GM19395 (cell line): ENCODE data around the gene LCN6.
"Not testable (repeated sequence)": the region's sequence is repeated elsewhere in the genome, so short reads cannot be mapped to it uniquely, and the experiment has no call there.

Experiments used
- ATAC-seq: cut with Tn5 transposase; IDR thresholded peaks from one replicate; pipeline ENCODE4 v1.9.1; 2021; ENCODE audit warnings: mild to moderate bottlenecking, moderate library complexity; ENCODE audit not compliant: unreplicated experiment

Gene LCN6

GRCh38 chr9:136760424-136760823 is 12.1 kb upstream of the LCN6 start:
- ATAC-seq = no peak

- no peak for ATAC-seq
These were observed 11.4 kb upstream of the LCN6 start for GRCh38 chr9:136759436-136760325.

- no peak for ATAC-seq
These were observed 10.7 kb upstream of the LCN6 start for GRCh38 chr9:136759001-136759400.

GRCh38 chr9:136757751-136758140 is 9.4 kb upstream of the LCN6 start:
- ATAC-seq = no peak

- no peak for ATAC-seq
These were observed 9.0 kb upstream of the LCN6 start for GRCh38 chr9:136757328-136757727.

- no peak for ATAC-seq
These were observed 8.5 kb upstream of the LCN6 start for GRCh38 chr9:136756836-136757235.

- ATAC-seq = no peak
These were observed 7.8 kb upstream of the LCN6 start for GRCh38 chr9:136756134-136756438.

- not testable (repeated sequence) for ATAC-seq
These were observed 7.2 kb upstream of the LCN6 start for GRCh38 chr9:136755302-136756133.

- ATAC-seq = no peak
These were observed 6.4 kb upstream of the LCN6 start for GRCh38 chr9:136754626-136755301.

- ATAC-seq = no peak
These were observed 5.8 kb upstream of the LCN6 start for GRCh38 chr9:136754059-136754572.

- ATAC-seq = no peak
These were observed 5.2 kb upstream of the LCN6 start for GRCh38 chr9:136753371-136754058.

- no peak for ATAC-seq
These were observed 3.5 kb upstream of the LCN6 start for GRCh38 chr9:136751814-136752213.

GRCh38 chr9:136751244-136751643 is 2.9 kb upstream of the LCN6 start:
- no peak for ATAC-seq

GRCh38 chr9:136750526-136750925 is 2.2 kb upstream of the LCN6 start:
- ATAC-seq = no peak

GRCh38 chr9:136748666-136749611 is 614 bp upstream of the LCN6 start:
- no peak for ATAC-seq

GRCh38 chr9:136747161-136748060 is 914 bp downstream of the LCN6 start:
- ATAC-seq = no peak

GRCh38 chr9:136746621-136747020 is 1.7 kb downstream of the LCN6 start:
- ATAC-seq = no peak

GRCh38 chr9:136746155-136746490 is 2.2 kb downstream of the LCN6 start:
- ATAC-seq = no peak
